Adrenal gland (tissue), 12 donors: ENCODE results near the gene STAMBPL1. TPM values are rescaled to one million over a fixed set of nuclear protein-coding genes. Genes with fewer than 3 reads are reported as not detected.

Source experiments
- DNase-seq, 7 donors: peaks; one replicate each; pipeline ENCODE4 v3.0.0-alpha.2; 2019 to 2020
- H3K27ac ChIP-seq, 5 donors: fragments of 200-600 bp; sonication (generic) in 4 of 5; 1 replicate in 3 of 5; 2 replicates in 2 of 5; pipeline versions ENCODE4 v1.5.1 to v1.8.0; 2016 to 2020; ENCODE audit warnings: mild to moderate bottlenecking in 1 of 5
- H3K27me3 ChIP-seq: fragments of 200-600 bp; 2 replicates; pipeline ENCODE4 v1.8.0; 2021
- H3K36me3 ChIP-seq, 2 donors: fragments of 200-600 bp; replicated peaks in 1 of 2; 1 replicate in 1 of 2; 2 replicates in 1 of 2; pipeline versions ENCODE4 v1.5.1 to v1.8.0; 2018 to 2022
- H3K4me1 ChIP-seq, 2 donors: fragments of 200-600 bp; replicated peaks in 1 of 2; 1 replicate in 1 of 2; 2 replicates in 1 of 2; pipeline versions ENCODE4 v1.5.1 to v1.8.0; 2018 to 2021
- H3K4me3 ChIP-seq, 4 donors: fragments of 200-600 bp; sonication (generic) in 3 of 4; one replicate each; pipeline ENCODE4 v1.5.1; 2016 to 2018
- H3K9me3 ChIP-seq, 3 donors: fragments of 200-600 bp; sonication (generic) in 1 of 3; replicated peaks in 1 of 3; 1 replicate in 2 of 3; 2 replicates in 1 of 3; pipeline versions ENCODE4 v1.5.1 to v1.8.0; 2016 to 2021
- POLR2A ChIP-seq, 2 donors: fragments of 450-650 bp; IDR thresholded peaks; one replicate each; pipeline ENCODE4 v1.6.1; 2017; ENCODE audit warnings: antibody characterized with exemption in 2 of 2, mild to moderate bottlenecking in 2 of 2, moderate library complexity in 1 of 2
- WGBS, 4 donors: extraction: QIAGEN DNeasy Blood & Tissue Kit in 2 of 4; methylation state at CpG; one replicate each; pipeline versions ENCODE4 v1.1.5 to v1.1.7; 2013 to 2017; 5-methylcytosine and 5-hydroxymethylcytosine counted together
- intact Hi-C, 2 donors: fragments of 100-400 bp; cut with DNase I; formaldehyde crosslinking; loops; one replicate each; pipeline versions ENCODE4 v1.14.1 to v1.15.0; 2022 to 2023
- polyA plus RNA-seq, 3 donors: library from polyadenylated mRNA; stranded (reverse); fragments of 200-250 nt in 2 of 3; fragments of 350-450 nt in 1 of 3; fragmentation: Illumina TruSeq in 1 of 3; extraction: RNeasy Lipid Tissue Mini Kit (QIAGEN cat#74804) in 1 of 3; gene quantifications; one replicate each; pipeline ENCODE4 v1.2.3, GENCODE V29; 2013 to 2014
- total RNA-seq, 9 donors: library from RNA; depleted of rRNA in 4 of 9; stranded (reverse); fragments of >200 nt in 4 of 9; fragments of 120-200 nt in 1 of 9; fragmentation: NEBNext Ultra II Directional in 1 of 9; extraction: Animal tissue kit (Norgen Biotek cat#: 25700) in 1 of 9; gene quantifications; one replicate each; pipeline versions ENCODE4 v1.1.0 to v1.2.4, GENCODE V29; 2013 to 2023
- TF ChIP-seq, protein P1 (sequence below), 6 experiments: fragments of 450-650 bp in 4 of 6; fragments of 200-600 bp in 2 of 6; sonication (generic) in 1 of 6; IDR thresholded peaks; 1 replicate in 5 of 6; 2 replicates in 1 of 6; pipeline versions ENCODE4 v1.5.1 to v1.8.0; 2016 to 2021; ENCODE audit warnings: antibody characterized with exemption in 6 of 6, mild to moderate bottlenecking in 2 of 6, moderate library complexity in 1 of 6
- donor health status: healthy with polysubstance abuse.
- donor health status: Bipolar disorder and iron deficiency.
- donor health status: DM: yes; HTN: yes; CAD: no.
- donor health status: DM: no; HTN: no; CAD: no.
- donor health status: DM: no; HTN: no; CAD: no.
- donor health status: DM: yes; HTN: yes; CAD: no.

Gene STAMBPL1
- total and polyA plus RNA-seq, 12 donors, result 11.0 to 108 (median 49.5) TPM

DNA sequence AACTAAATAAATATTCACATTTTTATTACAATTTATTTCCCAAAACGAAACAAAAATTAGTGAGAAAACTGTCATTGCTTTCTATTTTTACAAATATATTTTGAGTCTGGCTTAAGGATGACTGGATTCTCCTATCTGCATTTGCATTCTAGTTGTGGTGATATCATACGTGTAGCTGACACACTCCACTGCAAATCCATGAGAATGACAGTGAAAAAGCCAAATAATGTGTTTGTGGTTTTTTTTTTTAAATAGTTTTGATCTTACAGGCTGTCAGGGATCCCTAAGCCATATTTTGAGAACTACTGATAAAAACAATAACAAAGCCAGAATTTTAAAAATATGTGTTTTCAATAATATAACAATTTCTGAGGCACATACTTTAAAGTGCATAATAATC, 5.8 kb upstream of the STAMBPL1 start:
- intact Hi-C loops, result no loop called here
- no peak overlapping the region for H3K4me3 ChIP-seq
- no peaks in the 10 kb centered on the region for H3K27me3 ChIP-seq
- no peaks in the 10 kb centered on the region for H3K9me3 ChIP-seq
- 83 to 92% (median 85%) methylated on average over 2 of the region's 2 CpGs for WGBS, 4 donors
- TF ChIP-seq, protein P1, sequence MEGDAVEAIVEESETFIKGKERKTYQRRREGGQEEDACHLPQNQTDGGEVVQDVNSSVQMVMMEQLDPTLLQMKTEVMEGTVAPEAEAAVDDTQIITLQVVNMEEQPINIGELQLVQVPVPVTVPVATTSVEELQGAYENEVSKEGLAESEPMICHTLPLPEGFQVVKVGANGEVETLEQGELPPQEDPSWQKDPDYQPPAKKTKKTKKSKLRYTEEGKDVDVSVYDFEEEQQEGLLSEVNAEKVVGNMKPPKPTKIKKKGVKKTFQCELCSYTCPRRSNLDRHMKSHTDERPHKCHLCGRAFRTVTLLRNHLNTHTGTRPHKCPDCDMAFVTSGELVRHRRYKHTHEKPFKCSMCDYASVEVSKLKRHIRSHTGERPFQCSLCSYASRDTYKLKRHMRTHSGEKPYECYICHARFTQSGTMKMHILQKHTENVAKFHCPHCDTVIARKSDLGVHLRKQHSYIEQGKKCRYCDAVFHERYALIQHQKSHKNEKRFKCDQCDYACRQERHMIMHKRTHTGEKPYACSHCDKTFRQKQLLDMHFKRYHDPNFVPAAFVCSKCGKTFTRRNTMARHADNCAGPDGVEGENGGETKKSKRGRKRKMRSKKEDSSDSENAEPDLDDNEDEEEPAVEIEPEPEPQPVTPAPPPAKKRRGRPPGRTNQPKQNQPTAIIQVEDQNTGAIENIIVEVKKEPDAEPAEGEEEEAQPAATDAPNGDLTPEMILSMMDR (IDR thresholded peaks at IDR 0.05), result no peak
- no peak for TF ChIP-seq POLR2A (IDR thresholded peaks at IDR 0.05)
- H3K4me1 ChIP-seq, result peaks cover 2 to 4% of the 10 kb centered on the region in 2 donors
- no peaks in the 10 kb centered on the region for H3K36me3 ChIP-seq
- no peak overlapping the region for H3K27ac ChIP-seq
- DNase-seq, result no peak

DNA sequence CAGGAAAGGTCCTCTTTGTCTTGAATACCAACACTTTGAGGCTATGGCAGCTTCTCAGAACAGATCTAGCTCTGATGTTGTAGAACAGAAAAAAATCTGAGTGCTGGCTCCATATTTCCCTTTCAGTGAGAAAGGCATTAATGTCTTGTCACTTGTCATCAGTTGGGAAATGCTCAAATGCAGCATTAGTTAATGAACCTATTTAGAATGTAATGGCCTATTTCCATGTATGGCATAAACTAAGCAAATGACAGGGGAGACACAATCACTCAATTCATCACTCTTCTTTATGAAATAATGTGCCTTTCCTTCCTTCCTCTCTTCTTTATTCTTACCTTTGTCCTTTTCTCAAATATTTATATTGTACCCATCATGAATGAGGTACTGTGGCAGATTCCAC, 5.0 kb upstream of the STAMBPL1 start:
- Histone ChIP-seq H3K27me3 (no peaks in the 10 kb centered on the region), H3K4me3 (no peak overlapping the region), H3K9me3 (no peaks in the 10 kb centered on the region), H3K36me3 (no peaks in the 10 kb centered on the region), H3K27ac (no peak overlapping the region), H3K4me1 (peaks cover 7 to 9% of the 10 kb centered on the region in 2 donors)
- intact Hi-C loops, result no loop called here
- no peak for DNase-seq
- TF ChIP-seq POLR2A (IDR thresholded peaks at IDR 0.05), result no peak
- TF ChIP-seq, protein P1 (IDR thresholded peaks at IDR 0.05), result no peak

DNA sequence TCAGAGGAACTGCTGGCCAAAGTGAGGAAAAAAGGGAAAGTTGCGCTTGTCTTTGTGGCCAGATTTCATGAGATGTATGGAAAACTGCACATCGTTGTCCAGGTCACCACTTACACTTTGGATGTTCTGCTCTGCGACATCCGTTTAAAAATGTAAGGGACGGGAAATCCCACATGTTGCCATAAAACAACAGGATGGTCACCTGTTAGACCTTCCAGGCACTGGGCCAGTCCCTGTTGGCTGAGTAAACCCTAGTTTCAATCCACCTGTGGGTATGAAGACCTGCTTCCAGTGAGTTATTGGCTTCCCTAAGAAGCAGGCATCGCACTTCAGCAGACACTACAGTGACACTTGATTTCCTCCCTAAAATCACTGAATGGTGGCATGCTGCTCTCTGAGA, 2.7 kb upstream of the STAMBPL1 start:
- Histone ChIP-seq H3K27me3 (no peaks in the 10 kb centered on the region), H3K4me1 (peaks cover 14 to 22% of the 10 kb centered on the region in 2 donors), H3K27ac (no peak overlapping the region), H3K9me3 (no peaks in the 10 kb centered on the region), H3K36me3 (no peaks in the 10 kb centered on the region), H3K4me3 (no peak overlapping the region)
- no peak for DNase-seq
- intact Hi-C loops, result no loop called here
- WGBS, 4 donors, result 91 to 96% (median 94%) methylated on average over 6 of the region's 6 CpGs
- TF ChIP-seq, protein P1 (IDR thresholded peaks at IDR 0.05), result no peak
- TF ChIP-seq POLR2A (IDR thresholded peaks at IDR 0.05), result no peak

DNA sequence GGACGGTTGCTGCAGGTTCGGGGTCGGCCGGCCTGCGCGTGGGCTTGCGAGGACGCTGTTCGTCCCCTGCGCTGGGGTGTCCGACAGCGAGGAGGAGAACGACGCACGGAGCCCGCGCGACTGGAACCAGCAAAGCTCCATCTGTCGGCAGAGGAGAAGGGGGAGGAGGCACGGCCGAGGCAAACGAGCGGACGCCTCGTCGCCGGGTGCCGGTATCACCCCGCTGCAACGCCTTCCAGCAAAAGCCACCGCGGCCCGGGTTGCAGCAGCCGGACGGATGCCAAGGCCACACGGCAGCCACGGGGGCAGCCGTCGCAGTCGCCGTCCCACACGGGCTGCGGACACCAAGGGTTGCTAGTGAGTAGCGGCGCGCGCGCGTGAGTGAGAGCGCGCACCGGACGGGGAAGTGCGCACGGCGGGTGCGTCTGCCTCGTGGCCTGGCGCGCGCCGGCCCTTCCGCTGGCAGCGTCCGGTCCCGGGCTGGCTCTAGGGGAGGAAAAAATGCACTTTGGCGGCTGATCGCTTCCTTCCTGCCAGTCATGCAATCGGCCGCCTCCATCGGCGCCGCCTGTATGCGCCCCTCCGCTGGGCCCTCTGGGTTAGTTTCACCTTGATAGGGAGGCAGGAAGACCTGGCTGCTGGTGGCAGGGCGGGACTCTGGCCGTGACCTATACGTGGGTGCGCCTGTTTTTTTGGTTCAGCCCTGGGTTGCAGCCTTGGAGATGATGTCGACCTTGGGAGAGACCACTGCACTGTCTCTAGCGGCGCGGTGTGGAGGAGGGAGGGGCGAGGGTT, 434 bp downstream of the STAMBPL1 start:
- peak; percentile 80 to 91 (median 84) for DNase-seq
- TF ChIP-seq, protein P1 (IDR thresholded peaks at IDR 0.05), result peak in 2 of 6 experiments; percentile 14 to 25
- peak; percentile 69 to 93 for TF ChIP-seq POLR2A (IDR thresholded peaks at IDR 0.05)
- H3K27ac ChIP-seq, result peak overlapping the region; percentile 26 to 98 (median 95)
- H3K36me3 ChIP-seq, result no peaks in the 10 kb centered on the region
- peaks cover 23 to 53% of the 10 kb centered on the region in 2 donors for H3K4me1 ChIP-seq
- H3K4me3 ChIP-seq, result peak overlapping the region; percentile 52 to 83 (median 72)
- no peaks in the 10 kb centered on the region for H3K27me3 ChIP-seq
- whole genome bisulfite sequencing, 4 donors, result 0 to 2% (median 0%) methylated on average over 5 to 84 of the region's 84 CpGs
- no peaks in the 10 kb centered on the region for H3K9me3 ChIP-seq
- intact Hi-C loops, result no loop called here
